HG02852 (cell line): ENCODE data around the gene FBLN5.
"Not testable (repeated sequence)": the region's sequence is repeated elsewhere in the genome, so short reads cannot be mapped to it uniquely, and the experiment has no call there.

Source experiments
- ATAC-seq: cut with Tn5 transposase; IDR thresholded peaks from one replicate; pipeline ENCODE4 v1.9.1; 2021; ENCODE audit warnings: mild to moderate bottlenecking, moderate library complexity; ENCODE audit not compliant: unreplicated experiment

The FBLN5 gene

DNA sequence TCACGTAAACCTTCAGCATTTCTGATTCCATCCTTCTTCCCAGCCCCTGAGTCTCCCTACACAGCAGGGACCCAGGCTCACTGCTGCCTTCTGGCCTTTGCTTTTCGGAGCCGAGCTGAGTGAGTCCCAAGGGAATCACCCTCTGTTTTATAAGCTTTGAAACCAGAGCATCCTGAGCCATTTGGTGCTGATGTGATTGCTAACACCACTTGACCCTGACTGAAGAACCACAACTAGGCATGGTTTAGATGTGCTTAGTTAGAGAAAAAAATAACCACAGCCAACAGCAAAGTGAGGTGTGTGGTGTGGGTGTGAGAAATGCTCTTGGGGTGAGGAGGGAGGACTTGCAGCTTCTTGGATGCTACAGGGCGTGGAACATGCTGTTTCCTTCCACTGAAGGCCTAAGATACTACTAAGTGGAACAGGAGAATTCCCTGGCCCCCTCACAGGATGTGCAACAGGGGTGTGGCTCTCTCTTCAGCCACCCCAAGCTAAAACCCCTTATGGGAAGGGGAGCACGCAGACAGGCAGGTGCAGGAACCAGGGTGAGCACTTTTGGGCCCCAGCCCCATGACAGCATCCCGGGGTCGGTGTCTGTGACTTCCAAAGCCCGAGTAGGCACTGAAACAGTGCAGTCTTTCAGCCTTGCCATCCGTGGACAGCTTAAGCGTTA lies 80.0 kb downstream of the FBLN5 start, which contains the start of gene TC2N:
Gene TC2N (minus strand): TSS at position 221 of the 673 bp plus-strand sequence. CDS start 53,767 bp downstream, outside the sequence.
- ATAC-seq = no peak

DNA sequence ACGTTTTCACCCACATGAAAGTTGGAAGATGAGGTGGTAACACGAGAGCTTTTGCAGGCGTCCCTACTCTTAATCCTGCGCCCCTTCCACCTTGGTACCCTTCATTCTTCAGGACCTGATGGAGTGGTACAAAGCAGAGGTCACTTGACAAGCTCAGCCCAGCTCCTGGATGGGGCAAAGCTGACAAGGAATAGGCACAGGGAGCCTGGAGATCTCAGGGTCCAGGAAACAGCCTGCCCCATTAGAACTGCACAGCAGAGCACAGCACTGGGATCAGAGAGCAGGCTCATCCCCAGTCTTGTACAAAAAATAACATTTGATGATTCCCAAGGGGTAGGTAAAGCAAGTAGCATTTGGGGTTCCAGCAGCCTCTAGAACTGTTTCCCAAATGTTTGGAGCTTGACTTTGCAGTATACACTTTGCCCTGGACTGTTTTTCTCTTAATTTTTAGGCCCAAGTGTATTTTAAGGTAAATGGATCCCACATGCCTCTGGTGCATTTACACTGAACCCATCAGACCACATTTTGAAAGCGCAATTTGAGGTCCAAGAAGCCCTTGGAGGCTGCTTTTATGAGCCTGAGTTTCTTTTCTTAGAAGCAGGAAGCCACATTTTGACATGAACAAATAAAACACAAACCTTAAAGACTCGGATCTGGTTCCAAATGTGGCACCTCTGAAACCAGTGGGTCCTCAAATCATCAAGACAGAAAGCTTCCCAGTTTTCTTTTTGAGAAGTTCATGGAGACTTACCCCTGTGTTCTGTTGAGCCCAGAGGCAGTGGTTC lies 80.8 kb downstream of the FBLN5 start:
- ATAC-seq = no peak

DNA sequence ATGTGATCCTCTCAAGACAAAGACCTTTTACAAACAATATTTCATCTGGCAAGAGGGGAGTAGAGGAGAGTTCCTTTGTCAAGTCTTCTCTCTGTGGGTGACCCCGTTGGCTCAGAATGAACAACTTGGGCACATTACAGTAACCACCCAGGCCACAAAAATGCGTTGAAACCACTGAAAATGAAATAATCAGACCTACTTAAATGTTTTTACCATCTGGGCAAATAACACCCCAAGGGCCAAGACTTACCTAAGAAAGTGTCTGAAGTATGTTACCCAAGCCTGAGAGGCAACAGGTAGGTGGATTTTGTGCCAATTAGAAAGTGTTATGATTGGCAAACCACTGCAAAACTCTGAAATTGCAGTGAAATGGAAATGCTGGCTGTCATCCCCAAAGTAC lies 81.4 kb downstream of the FBLN5 start:
- ATAC-seq = no peak

DNA sequence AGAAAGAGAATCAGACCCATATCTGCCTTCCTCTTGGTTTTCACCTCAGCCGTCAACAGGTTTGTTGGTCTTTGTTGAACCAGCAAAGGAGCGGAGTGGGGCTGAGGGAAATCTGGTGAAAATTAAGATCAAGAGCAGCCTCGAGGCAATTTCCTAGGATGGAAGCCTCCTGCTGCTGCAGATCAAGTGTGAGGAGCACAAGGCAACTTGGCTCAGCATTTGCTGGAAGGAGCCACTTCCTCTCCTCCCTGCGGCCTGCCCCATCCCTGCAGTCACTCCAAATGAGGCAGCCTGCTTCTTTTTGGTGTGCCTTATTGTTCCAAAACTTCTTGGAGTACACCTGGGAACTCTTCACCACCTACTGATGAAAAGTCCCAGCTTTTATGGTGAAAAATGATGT lies 85.1 kb downstream of the FBLN5 start:
- ATAC-seq = no peak

DNA sequence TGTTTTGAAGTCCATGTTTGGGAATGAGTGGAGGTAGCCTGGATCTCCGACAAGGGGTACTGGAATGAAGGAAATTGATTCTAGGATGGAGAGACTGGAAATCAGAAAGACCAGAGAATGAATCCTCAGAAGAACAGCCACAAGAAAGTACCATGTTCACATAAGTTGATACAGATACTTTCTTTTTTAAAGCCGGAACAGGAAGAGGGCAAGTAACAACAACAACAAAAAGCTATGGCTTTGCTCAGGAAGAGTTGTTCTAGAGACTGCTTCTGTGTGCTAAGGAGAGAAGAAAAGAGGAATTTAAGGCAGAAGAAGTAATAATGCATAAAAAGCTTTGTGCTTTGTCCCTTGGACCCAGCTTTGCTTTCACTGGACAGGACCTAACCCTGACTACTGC lies 86.4 kb downstream of the FBLN5 start:
- ATAC-seq = no peak

DNA sequence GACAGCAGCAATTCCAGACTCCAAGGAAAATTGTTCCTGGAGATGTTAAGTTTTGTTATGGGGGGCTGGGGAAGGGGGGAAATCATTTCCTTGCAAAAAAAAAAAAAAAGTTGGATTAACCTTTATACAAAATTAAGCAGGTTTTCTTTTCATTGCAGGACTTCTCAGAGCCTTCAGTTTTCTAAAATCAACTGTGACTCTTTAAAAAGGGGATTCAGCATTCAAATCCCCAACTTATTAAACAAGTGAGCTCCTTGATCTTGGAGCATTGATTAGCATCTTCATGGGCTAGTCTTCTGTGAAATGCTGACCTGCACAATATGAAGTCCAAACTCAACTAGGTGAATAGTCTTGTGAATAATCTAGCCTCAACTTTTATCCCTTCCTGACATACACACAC lies 87.3 kb downstream of the FBLN5 start:
- ATAC-seq = no peak

DNA sequence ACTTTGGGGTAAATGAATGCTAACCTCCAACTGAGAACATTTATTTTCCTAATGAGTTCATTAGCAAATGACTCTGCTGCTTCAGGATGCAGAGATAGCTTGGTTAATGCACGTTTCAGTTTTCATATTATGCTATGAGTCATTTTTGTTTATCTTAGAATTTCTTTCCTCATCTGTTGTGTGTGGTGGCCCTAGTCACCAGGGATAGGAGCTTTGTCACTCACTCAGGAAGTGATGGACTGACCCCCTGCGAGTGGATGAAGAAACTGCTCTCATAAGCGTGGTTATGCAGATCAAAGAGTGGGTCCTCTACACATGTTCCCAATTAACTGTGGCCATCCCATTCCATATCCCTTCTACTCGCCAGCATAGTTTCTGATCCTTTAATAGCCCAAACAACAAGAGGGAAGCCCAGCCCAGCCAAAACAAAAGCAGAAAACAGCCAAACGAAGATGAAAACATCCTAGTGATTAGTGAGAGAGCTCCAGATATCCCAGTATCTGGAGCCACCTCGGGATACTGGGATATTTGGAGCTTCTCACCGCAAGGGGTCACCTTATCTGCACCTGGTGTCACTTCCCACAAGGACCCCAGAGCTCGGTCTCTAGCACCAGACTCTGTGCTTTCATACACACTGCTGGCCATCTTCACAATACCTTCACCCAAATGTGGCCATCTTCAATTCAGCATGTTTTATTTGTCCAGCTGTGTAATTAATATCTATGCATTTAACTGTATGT lies 88.8 kb downstream of the FBLN5 start:
- no peak for ATAC-seq

DNA sequence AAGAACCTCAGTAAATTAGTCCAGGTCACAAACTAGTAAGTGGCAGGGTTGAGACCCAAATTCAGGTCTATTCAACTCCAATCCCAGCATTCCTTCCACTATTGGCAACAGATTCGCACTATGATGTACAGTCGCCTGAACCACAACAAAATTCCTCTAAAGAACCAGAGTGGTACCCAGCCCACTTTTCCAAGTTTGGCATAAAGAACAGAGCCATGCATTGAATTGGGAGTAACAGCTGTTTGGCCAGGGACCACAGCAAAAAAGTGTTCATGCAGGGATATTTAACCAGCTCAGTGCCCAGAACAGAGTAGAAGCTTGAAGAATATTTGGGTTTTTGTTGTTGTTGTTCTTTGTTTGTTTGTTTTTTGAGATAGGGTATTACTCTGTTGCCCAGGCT lies 89.9 kb downstream of the FBLN5 start:
- no peak for ATAC-seq

DNA sequence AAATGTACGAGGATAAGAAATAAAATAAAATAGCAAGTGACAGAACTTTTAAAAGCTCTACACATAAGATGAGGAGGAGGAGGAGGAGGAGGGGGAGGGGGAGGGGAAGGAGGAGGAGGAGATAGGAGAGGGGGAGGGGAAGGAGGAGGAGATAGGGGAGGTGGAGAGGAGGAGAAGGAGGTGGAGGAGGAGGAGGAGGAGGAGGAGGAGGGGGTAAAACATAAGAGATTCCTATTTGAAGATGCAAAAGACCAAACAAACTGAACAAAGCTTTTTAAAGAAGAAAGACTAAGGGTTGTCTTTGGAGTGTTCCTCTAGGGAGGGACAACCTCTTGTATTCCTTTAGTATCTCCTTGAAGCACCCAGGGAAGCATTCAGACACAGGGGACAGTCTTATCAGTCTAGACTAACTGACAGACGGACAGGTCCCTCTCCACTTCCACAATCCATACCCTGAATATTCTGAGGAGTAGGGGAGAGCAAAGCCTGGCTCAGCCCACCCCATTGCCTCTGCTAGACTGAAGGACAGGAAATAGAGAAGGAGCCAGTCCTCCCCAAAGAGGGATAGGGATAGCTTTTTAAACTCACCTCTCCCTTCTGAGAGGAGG lies 93.1 kb downstream of the FBLN5 start:
- no peak for ATAC-seq

DNA sequence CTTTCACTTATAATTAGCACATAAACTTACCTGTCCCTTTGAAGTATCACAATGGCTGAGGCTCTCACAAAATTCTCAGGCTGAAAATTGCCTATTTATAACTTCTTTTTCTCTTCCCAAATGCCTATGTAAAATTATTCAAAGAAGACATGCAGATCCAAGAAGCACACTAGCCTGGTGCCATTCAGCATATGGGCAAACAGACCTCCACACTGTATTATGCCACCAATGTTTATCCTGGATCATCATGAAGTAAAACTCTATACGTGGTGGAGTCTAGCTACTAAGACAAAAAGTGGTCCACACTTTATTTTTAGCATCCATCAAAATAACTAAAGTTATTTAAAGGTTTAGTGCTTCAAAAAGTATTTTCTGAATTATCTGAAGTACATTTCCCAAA lies 95.9 kb downstream of the FBLN5 start:
- ATAC-seq = no peak

DNA sequence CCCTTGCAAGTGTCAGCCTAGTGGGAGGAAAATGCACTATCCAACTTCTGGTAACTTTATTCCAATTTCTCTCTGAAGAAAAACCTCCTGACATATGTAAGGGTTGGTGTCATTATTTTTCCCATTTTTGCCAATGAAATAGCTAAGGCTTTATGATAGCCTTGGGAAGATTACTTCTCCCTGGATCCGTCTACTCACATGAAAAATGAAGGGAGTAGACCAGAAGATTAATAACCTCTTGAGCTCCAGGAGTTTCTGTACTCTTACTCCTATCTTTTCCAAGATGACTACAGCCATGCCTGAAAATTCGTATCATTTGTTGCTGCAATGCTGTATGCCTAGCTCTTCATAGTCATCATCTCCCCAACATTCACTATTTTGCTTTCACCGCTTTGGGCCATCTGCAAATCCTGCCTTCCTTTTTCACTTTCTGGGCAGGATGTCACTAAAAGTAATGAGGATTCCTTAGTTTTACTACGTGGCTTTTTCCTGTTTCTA lies 98.9 kb downstream of the FBLN5 start:
- ATAC-seq = no peak

DNA sequence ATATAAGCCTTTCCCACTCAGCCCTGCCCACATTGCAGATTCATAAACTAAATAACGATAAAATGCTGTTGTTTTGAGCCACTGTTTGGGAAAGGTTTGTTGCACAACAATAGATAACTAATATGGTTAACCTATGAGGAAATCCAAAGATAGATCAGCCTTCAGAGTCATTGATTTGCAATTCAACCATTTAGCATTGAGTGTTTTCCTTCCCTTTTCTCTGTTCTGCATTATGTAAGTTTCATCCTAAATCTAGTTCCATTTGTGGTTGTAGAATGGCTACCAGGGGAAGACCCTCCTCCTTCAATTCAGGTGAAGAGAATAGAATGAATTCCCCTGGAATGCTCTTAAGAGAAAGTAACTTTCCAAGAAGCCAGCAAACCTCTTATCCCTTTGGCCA lies 99.8 kb downstream of the FBLN5 start:
- ATAC-seq = no peak

DNA sequence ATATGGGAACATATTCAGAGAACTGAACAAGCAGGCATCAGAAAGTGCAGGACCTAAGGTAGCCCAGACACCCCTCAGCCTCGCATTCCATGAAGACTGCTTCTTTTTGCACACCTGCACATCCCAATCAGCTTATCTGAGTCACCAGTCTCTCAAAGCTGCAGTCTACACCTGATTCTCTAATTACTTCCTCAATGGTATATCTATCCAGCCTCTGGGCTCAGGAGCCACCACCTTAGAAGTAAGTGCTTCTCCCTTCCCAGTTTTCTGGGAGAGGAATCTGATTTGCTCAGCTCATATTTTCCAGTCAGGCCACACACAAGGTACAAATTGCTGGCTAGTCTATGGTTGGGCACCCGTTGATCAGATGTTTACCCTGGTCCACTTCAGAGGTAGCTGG lies 101.8 kb downstream of the FBLN5 start:
- no peak for ATAC-seq

DNA sequence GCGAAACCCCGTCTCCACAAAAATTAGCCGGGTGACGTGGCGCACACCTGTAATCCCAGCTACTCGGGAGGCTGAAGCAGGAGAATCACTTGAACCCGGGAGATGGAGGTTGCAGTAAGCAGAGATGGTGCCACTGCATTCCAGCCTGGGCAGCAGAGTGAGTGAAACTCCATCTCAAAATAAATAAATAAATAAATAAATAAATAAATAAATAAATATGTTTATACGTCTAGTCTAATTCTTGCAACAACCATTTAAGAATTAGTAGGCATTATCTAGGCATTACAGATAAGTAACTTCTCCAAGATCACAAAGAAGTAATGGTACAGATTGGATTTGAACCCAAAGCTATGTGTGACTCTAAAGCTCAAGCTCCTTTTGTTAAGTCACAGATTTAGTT lies 102.4 kb downstream of the FBLN5 start:
- ATAC-seq = not testable (repeated sequence)

DNA sequence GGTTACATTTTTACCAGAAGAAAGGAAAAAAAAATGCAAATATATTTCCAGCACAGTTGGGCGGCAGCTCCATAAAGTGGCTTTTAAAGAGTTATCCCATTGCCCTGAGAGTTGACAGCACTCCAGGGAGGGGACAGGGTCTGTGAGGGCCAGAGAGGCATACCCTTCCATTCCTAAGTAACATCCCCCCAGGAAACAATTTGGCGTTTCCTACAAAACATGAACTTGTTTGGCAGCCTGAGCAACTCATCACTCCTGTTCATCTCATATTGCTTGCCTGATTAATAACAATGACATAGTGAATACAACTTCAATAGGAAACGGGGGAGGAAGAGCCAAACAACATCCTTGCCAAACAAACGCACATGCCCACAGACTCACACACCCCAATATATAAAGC lies 103.5 kb downstream of the FBLN5 start:
- no peak for ATAC-seq

DNA sequence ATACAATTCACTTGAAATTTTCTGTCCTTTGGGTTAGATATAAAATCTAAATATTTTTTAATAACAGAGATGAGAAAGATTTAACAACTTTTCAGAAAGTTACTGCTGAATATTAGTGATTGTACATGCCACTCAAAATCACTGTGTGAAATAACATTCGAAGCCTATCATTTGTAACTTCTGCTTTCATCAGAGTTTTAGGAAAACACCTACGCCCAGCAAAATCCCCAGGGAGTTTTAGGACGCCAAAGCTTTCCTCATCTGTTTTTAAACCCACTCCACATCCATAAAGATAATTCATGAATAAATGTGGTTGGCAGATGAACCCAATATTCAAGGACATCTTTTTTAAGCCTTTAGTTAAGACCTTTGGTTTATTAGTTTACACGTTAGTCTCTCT lies 104.1 kb downstream of the FBLN5 start:
- no peak for ATAC-seq

DNA sequence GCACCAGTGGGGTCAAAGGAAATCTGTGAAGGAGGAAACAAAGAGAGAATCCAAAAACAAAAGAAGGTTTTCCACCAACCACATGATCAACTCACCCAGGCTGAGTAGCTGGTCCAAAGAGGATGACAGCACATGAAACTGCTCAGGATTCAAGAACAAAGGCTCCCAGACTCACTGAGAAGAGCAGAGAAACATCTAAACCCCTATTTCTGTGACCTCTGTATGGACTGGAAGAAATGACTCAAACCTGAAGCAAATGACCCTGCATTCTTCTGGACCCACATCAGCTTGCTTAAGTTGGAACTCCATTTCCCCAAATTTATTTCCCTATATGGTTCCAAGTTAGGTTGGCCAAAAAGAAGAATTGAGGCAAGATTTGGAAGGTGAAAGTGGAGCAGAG lies 106.4 kb downstream of the FBLN5 start:
- no peak for ATAC-seq

DNA sequence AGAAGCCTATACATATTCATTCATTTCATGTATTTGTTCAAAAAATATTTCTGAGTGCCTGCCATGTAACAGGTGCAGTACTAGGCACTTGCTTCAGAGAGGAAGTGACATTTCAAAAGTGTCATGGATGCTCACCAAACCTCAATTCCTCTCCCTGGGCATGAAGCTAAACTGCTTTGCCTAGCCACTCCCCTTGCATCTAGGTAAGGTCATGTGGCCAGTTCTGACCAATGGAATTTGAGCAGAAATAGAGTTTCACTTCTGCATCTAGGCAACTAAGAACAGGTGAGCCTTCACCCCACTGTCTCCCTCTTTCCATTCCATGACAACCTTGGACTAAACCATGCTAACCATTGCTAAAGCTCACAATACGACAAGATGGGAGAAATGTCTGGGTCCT lies 107.7 kb downstream of the FBLN5 start:
- ATAC-seq = no peak

DNA sequence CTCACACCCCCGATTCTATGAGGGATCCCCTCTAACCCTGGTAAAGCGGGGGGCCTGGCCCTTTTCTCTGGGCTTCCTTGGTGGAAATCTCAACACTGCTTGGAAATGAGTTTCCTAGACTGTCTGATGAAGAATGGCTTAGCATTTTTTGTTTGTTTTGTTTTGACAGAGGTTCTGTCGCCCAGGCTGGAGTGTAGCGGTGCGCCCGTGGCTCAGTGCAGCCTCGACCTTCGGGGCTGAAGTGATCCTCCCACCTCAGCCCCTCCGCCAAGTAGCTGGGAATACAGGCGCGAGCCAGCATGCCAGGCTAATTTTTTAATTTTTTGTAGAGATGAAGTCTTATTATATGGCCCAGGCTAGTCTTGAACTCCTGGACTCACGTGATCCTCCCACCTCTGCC lies 110.4 kb downstream of the FBLN5 start:
- no peak for ATAC-seq

DNA sequence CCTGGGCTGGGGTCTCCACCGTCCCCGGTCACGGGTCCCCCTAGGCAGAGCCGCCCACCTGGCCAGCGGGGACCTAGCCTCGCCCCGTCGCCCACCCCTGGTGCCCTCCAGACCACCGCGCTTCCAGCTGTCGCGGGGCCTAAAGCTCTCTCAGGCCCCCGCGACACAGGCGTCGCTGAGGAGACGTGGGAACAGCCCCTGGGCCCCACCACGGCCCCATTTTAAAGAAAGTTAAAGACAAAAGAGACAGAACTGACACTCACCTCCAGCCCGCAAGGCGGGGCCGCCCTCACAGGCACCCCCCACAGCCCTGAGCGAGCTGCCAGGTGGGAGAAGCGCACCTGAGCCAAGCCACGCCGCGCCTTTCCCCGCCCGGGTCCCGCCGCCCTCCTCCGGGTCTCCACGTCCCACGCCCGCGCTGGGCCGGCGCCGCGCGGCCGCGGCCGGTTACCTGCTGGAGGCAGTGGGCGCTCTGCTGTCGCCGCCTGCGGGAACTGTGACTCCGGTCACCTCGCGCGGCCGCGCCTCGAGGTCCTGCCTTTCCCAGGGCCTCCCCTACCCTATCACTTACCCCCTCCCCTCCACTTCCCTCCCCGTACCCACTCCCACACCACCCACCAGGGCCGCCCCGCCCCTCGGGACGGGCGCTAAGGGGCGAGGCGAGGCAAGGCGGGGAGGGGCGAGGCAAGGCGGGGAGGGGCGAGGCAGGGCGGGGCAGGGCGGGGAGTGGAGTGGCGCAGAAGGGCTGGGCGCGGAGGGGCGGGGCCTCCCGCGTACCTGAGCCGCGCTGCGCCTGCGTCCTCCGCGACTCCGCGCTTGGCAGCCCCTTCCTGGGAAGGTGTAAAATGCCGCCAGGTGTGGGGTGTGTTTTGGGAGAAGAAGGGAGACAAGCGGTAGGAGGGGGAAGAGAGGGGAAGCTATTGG lies 111.3 kb downstream of the FBLN5 start:
- ATAC-seq = peak; percentile 70
